GM12875 (cell line): Measurements from ENCODE around the gene ZNF280C.

Source experiments
- H3K4me3 ChIP-seq: one replicate; pipeline ENCODE4 v1.5.1; 2011; ENCODE audit warnings: low read depth, low read length, control low read depth
- CTCF ChIP-seq: IDR thresholded peaks from 2 replicates; pipeline ENCODE4 v1.5.1; 2011; ENCODE audit warnings: low read depth, mild to moderate bottlenecking, control low read depth, inconsistent platforms, low read length, moderate library complexity, borderline replicate concordance; ENCODE audit not compliant: insufficient read depth

Gene ZNF280C

GRCh38 chrX:130224810-130225209 is 43.9 kb downstream of the ZNF280C start:
- no peak for TF ChIP-seq CTCF
- no peak overlapping the region for H3K4me3 ChIP-seq

GRCh38 chrX:130216320-130216719 is 52.4 kb downstream of the ZNF280C start:
- H3K4me3 ChIP-seq = no peak overlapping the region
- no peak for TF ChIP-seq CTCF

GRCh38 chrX:130213376-130213775 is 55.3 kb downstream of the ZNF280C start:
- no peak overlapping the region for H3K4me3 ChIP-seq
- TF ChIP-seq CTCF = no peak

- H3K4me3 ChIP-seq = no peak overlapping the region
- no peak for TF ChIP-seq CTCF
Observed at GRCh38 chrX:130212371-130212770, 56.3 kb downstream of the ZNF280C start.

GRCh38 chrX:130211415-130212186 is 57.1 kb downstream of the ZNF280C start:
- no peak for TF ChIP-seq CTCF
- no peak overlapping the region for H3K4me3 ChIP-seq

- no peak overlapping the region for H3K4me3 ChIP-seq
- TF ChIP-seq CTCF = no peak
Observed at GRCh38 chrX:130204647-130205046, 64.1 kb downstream of the ZNF280C start.

GRCh38 chrX:130197464-130197863 is 71.2 kb downstream of the ZNF280C start:
- TF ChIP-seq CTCF = no peak
- no peak overlapping the region for H3K4me3 ChIP-seq
